Neutrophil (primary cell): Measurements from ENCODE around the gene OTUD4.

Experiments used
- H3K27ac ChIP-seq: fragments of 200-600 bp; sonication (generic); 2 replicates; pipeline ENCODE4 v1.5.1; 2016; ENCODE audit warnings: mild to moderate bottlenecking, moderate library complexity
- H3K27me3 ChIP-seq: fragments of 200-600 bp; sonication (generic); 2 replicates; pipeline ENCODE4 v1.6.0; 2016; ENCODE audit warnings: mild to moderate bottlenecking
- H3K36me3 ChIP-seq: fragments of 200-600 bp; sonication (generic); 2 replicates; pipeline ENCODE4 v1.5.1; 2017
- H3K4me1 ChIP-seq, 2 experiments: fragments of 200-600 bp in 1 of 2; sonication (generic) in 1 of 2; 1 replicate in 1 of 2; 2 replicates in 1 of 2; pipeline versions ENCODE4 v1.5.1 to v1.6.1; 2013 to 2016; ENCODE audit warnings: low read depth in 1 of 2, low read length in 1 of 2, mild to moderate bottlenecking in 1 of 2, moderate library complexity in 1 of 2; ENCODE audit not compliant: control insufficient read depth in 1 of 2, insufficient read depth in 1 of 2
- H3K4me3 ChIP-seq, 2 experiments: fragments of 200-600 bp in 1 of 2; sonication (generic) in 1 of 2; 1 replicate in 1 of 2; 2 replicates in 1 of 2; pipeline ENCODE4 v1.5.1; 2013 to 2016; ENCODE audit warnings: low read depth in 1 of 2, low read length in 1 of 2, mild to moderate bottlenecking in 1 of 2, moderate library complexity in 1 of 2
- H3K9me3 ChIP-seq: fragments of 200-600 bp; sonication (generic); 2 replicates; pipeline ENCODE4 v1.5.1; 2016
- CTCF ChIP-seq: fragments of 200-600 bp; sonication (generic); IDR thresholded peaks from 2 replicates; pipeline ENCODE4 v1.5.1; 2016; ENCODE audit warnings: antibody characterized with exemption

The OTUD4 gene

GRCh38 chr4:145177906-145178538 lies 2.4 kb downstream of the OTUD4 start:
- Histone ChIP-seq H3K4me3 (peak overlapping the region; percentile 0 to 6), H3K9me3 (no peaks in the 10 kb centered on the region), H3K27me3 (no peaks in the 10 kb centered on the region), H3K4me1 (peaks cover 31 to 35% of the 10 kb centered on the region in 2 experiments), H3K36me3 (no peaks in the 10 kb centered on the region), H3K27ac (peak overlapping the region; percentile 90)
- no peak for TF ChIP-seq CTCF

DNA sequence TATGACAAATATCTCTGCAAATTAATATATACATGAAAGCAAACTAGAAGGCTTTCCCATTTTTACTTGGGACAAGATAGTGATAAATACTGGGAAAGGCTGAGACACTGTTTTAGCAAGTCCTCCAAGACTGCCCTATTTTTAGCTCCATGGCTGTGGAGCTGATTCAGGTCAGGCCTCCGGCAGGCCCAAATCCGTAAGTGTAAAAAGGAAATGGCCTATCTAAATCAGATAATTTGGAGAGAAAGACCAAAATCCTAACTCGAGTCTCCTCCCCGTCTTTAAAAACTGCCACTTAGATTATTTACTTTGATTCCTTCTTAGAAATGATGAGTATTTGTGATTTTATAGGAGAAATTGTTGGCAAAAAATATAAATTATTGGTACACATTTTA lies 2.9 kb downstream of the OTUD4 start:
- H3K27me3 ChIP-seq: no peaks in the 10 kb centered on the region
- peak overlapping the region; percentile 90 for H3K27ac ChIP-seq
- H3K4me3 ChIP-seq: peak overlapping the region; percentile 0 to 6
- no peaks in the 10 kb centered on the region for H3K9me3 ChIP-seq
- H3K36me3 ChIP-seq: no peaks in the 10 kb centered on the region
- H3K4me1 ChIP-seq: peaks cover 31 to 35% of the 10 kb centered on the region in 2 experiments
- TF ChIP-seq CTCF: no peak

DNA sequence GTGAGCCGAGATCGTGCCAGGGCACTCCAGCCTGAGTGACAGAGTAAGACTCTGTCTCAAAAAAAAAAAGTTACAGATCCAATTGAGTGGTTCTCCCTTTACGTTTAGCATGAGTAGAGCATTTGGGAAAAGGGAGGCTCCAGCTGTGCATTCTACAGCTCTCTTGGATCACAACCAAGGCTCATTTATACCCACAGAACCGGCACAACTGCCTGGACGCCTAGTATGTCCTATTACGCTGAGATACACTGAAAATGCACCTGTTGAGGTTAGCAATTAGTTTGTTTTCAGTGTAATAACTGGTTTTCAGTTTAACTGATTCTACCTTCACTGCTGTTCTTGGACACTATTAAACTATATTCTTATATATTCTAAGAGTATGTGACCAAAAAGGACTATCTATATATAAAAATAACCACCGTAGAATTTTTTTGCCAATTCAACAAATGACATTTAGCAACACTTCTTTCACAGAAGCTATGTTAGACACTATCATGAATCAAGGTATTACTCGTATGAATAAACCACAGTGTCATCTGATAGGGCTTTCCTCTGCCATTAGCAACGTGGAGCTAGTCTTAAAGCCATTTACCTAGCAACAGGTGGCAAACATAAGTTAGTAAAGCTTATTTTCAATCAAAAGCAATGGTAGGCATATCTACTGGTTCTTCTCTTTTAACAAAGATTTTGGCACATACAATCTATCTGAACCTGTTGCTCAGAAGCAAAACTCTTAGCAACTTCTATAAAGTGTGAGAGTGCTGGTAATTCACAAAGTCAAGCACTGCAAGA lies 3.6 kb downstream of the OTUD4 start:
- peak overlapping the region; percentile 90 for H3K27ac ChIP-seq
- H3K9me3 ChIP-seq: no peaks in the 10 kb centered on the region
- TF ChIP-seq CTCF: no peak
- H3K4me1 ChIP-seq: peaks cover 31 to 35% of the 10 kb centered on the region in 2 experiments
- H3K36me3 ChIP-seq: peaks cover 3% of the 10 kb centered on the region
- H3K4me3 ChIP-seq: no peak overlapping the region
- no peaks in the 10 kb centered on the region for H3K27me3 ChIP-seq

DNA sequence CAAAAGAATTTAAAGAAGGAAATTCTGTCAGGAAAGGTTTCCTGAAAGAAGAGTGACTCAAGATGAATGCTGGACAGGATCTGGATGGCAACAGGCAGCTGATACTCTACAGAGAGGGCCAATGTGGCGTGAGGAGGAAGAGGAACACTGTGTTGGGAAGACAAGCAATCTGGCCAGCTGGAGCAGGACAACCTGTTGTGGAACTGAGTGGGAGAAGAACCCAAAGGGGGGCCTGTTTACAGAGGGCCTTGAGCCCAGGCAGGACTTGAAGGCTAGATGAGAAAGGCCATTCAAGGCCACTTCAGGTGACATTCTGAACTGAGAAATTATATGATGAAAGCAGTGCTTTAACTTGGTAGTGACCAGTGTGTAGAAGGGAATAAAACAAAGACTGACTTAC lies 8.5 kb downstream of the OTUD4 start:
- Histone ChIP-seq H3K4me1 (peaks cover under 1 to 3% of the 10 kb centered on the region in 2 experiments), H3K4me3 (no peak overlapping the region), H3K27me3 (no peaks in the 10 kb centered on the region), H3K36me3 (peaks cover 29% of the 10 kb centered on the region), H3K27ac (no peak overlapping the region), H3K9me3 (no peaks in the 10 kb centered on the region)
- no peak for TF ChIP-seq CTCF

- Histone ChIP-seq H3K27me3 (no peaks in the 10 kb centered on the region), H3K27ac (no peak overlapping the region), H3K9me3 (no peaks in the 10 kb centered on the region), H3K36me3 (peaks cover 29% of the 10 kb centered on the region), H3K4me1 (no peaks in the 10 kb centered on the region), H3K4me3 (no peak overlapping the region)
- no peak for TF ChIP-seq CTCF
Observed at GRCh38 chr4:145170223-145170622, 10.2 kb downstream of the OTUD4 start.
